ENCODE measurements around the gene COL16A1. TPM values are rescaled to one million over a fixed set of nuclear protein-coding genes. Genes with fewer than 3 reads are reported as not detected.

COL16A1 gene
- total and polyA plus RNA-seq, 2 of the 13 experiments (the other 11 are each of a cell fraction or from before 2014, with no cell fraction given) = 4.3 to 12.2 TPM

GRCh38 chr1:31715087-31715872 lies 11.5 kb upstream of the COL16A1 start (continued):
- TF ChIP-seq NR2F1 (CRISPR knock-in tag; IDR thresholded peaks at IDR 0.05) (no peak), ZNF292 (CRISPR knock-in tag; IDR thresholded peaks at IDR 0.05; ENCODE audit: borderline replicate concordance, low read depth) (no peak), CREB1 (IDR thresholded peaks at IDR 0.05) (no peak), CREB1 (CRISPR knock-in tag; IDR thresholded peaks at IDR 0.05) (peak; percentile 65; the same call in 1 of the 2 replicates), TRAFD1 (CRISPR knock-in tag; IDR thresholded peaks at IDR 0.05; ENCODE audit: borderline replicate concordance) (0 out of 2 replicates have a peak, but pooled peaks have one; percentile 49), THAP11 (CRISPR knock-in tag; IDR thresholded peaks at IDR 0.05) (peak; percentile 71), ZSCAN22 (CRISPR knock-in tag; IDR thresholded peaks at IDR 0.05) (peak; percentile 52; the same call in 1 of the 2 replicates), HMGXB4 (CRISPR knock-in tag; IDR thresholded peaks at IDR 0.05; ENCODE audit: borderline replicate concordance in 1 of 2, low read depth in 1 of 2) (peak; percentile 90 to 94), SNAPC5 (CRISPR knock-in tag; IDR thresholded peaks at IDR 0.05; ENCODE audit: borderline replicate concordance) (no peak), ZNF710 (CRISPR knock-in tag; IDR thresholded peaks at IDR 0.05; ENCODE audit: borderline replicate concordance) (0 out of 2 replicates have a peak, but pooled peaks have one; percentile 47), NFYB (CRISPR knock-in tag; IDR thresholded peaks at IDR 0.05) (peak; percentile 54), ZNF556 (CRISPR knock-in tag; IDR thresholded peaks at IDR 0.05; ENCODE audit: borderline replicate concordance) (peak; percentile 85), MATR3 (CRISPR knock-in tag; IDR thresholded peaks at IDR 0.05) (no peak), EED (CRISPR knock-in tag; IDR thresholded peaks at IDR 0.05) (no peak), ZNF431 (CRISPR knock-in tag; IDR thresholded peaks at IDR 0.05; ENCODE audit: borderline replicate concordance, low read depth) (no peak), PHB2 (IDR thresholded peaks at IDR 0.05; ENCODE audit: partially characterized antibody) (no peak), CEBPG (CRISPR knock-in tag; IDR thresholded peaks at IDR 0.05) (no peak), SMAD1 (CRISPR knock-in tag; IDR thresholded peaks at IDR 0.05; ENCODE audit: borderline replicate concordance, low read depth) (no peak), GABPB1 (CRISPR knock-in tag; IDR thresholded peaks at IDR 0.05) (peak; percentile 70; the same call in 1 of the 2 replicates), REL (CRISPR knock-in tag; conservative IDR thresholded peaks at IDR 0.05) (0 out of 2 replicates have a peak, but pooled peaks have one; percentile 15), JUND (CRISPR knock-in tag; IDR thresholded peaks at IDR 0.05) (no peak), RELA (CRISPR knock-in tag; IDR thresholded peaks at IDR 0.05) (no peak), ZNF883 (CRISPR knock-in tag; IDR thresholded peaks at IDR 0.05; ENCODE audit: not compliant biosample characterization) (peak; percentile 73), ZNF230 (CRISPR knock-in tag; IDR thresholded peaks at IDR 0.05) (peak; percentile 96), ZNF773 (CRISPR knock-in tag; IDR thresholded peaks at IDR 0.05; ENCODE audit: borderline replicate concordance) (no peak)
